Ovary (tissue), 3 donors: ENCODE measurements around the gene PYGO1.

Source experiments
- CTCF ChIP-seq, 3 donors: fragments of 450-650 bp in 2 of 3; fragments of 200-600 bp in 1 of 3; IDR thresholded peaks; one replicate each; pipeline versions ENCODE4 v1.5.1 to v1.8.0; 2016 to 2022; ENCODE audit warnings: antibody characterized with exemption in 3 of 3, mild to moderate bottlenecking in 1 of 3
- POLR2A ChIP-seq: fragments of 450-650 bp; IDR thresholded peaks from one replicate; pipeline ENCODE4 v1.6.1; 2017; ENCODE audit warnings: antibody characterized with exemption, mild to moderate bottlenecking, moderate library complexity
- donor health status: DM: no; HTN: no; CAD: no.

DNA sequence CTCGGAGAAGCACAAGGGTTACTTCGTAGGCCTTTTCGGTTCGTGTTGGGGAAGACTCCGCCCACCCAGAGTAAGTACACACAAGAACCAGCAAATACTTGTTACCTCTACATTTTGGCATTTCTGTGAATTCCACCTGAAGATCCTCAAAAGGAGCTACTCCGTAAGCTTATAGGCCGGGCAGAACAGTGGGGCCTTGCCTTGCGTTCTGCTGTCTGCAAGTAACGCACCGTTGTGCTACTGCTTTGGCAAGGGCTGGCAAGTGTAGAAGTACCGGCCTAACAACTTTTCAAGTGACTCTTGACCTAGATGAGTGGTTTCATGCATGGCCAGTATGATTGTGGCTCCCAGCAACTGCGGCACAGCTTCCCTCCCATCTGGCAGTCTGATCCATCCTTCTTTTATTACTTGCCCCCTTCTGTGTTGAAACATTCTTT lies 73.7 kb downstream of the PYGO1 start:
- TF ChIP-seq CTCF (IDR thresholded peaks at IDR 0.05) = no peak
- TF ChIP-seq POLR2A = no peak
